Endothelial cell of umbilical vein (primary cell): ENCODE results near the gene SEPTIN7. TPM values are rescaled to one million over a fixed set of nuclear protein-coding genes. Genes with fewer than 3 reads are reported as not detected.

Source experiments
- BruUV-seq: library from RNA; stranded (reverse); fragments of 400-500 nt; replicated peaks from 2 replicates; lab custom pipeline; 2021; lab: Mats Ljungman, UMichigan
- CTCF ChIA-PET: fragments of 300-600, 350-600 bp; sonication (Branson Sonifier 250); formaldehyde crosslinking; loops from one replicate; lab custom pipeline; 2021; ENCODE audit warnings: antibody characterized with exemption, inconsistent platforms; lab: Charles Lee
- POLR2A ChIA-PET: fragments of 300-600, 350-600 bp; sonication (Branson Sonifier 250); formaldehyde crosslinking; loops from one replicate; lab custom pipeline; 2021; ENCODE audit warnings: antibody characterized with exemption, inconsistent platforms; lab: Charles Lee
- DNase-seq: peaks from one replicate; pipeline ENCODE4 v3.0.0-alpha.2; 2011; ENCODE audit warnings: low read depth, low spot score
- FAIRE-seq: peaks from 2 replicates; lab custom pipeline; 2011; peaks lifted over from hg19 to GRCh38; lab: Jason Lieb, UNC
- H2AFZ ChIP-seq: 2 replicates; pipeline ENCODE4 v1.6.0; 2012; ENCODE audit warnings: low read depth, low read length, control low read depth, inconsistent platforms
- H3K27ac ChIP-seq: 2 replicates; pipeline ENCODE4 v1.5.1; 2011; ENCODE audit warnings: low read depth, mild to moderate bottlenecking, control low read depth, low read length, moderate library complexity; ENCODE audit not compliant: insufficient read depth
- H3K27me3 ChIP-seq, 2 experiments: 2 replicates each; pipeline versions ENCODE4 v1.6.0 to v1.6.1; 2011; ENCODE audit warnings: low read length in 2 of 2, mixed read lengths in 1 of 2; ENCODE audit not compliant: control insufficient read depth in 2 of 2, insufficient read depth in 2 of 2
- H3K36me3 ChIP-seq, 2 experiments: 2 replicates in 1 of 2; 3 replicates in 1 of 2; pipeline ENCODE4 v1.5.1; 2011; ENCODE audit warnings: low read length in 2 of 2, mild to moderate bottlenecking in 1 of 2, moderate library complexity in 1 of 2; ENCODE audit not compliant: control insufficient read depth in 2 of 2, insufficient read depth in 2 of 2; ENCODE audit errors: extremely low read depth in 1 of 2
- H3K4me1 ChIP-seq: 3 replicates; pipeline ENCODE4 v1.5.1; 2011; ENCODE audit warnings: mild to moderate bottlenecking, low read length; ENCODE audit not compliant: control insufficient read depth, insufficient read depth; ENCODE audit errors: extremely low read depth
- H3K4me2 ChIP-seq: 2 replicates; pipeline ENCODE4 v1.6.1; 2011; ENCODE audit warnings: low read length, control low read depth, mixed read lengths; ENCODE audit not compliant: insufficient read depth
- H3K4me3 ChIP-seq, 3 experiments: fragments of 200-600 bp in 1 of 3; sonication (generic), shearing (Covaris generic) in 1 of 3; replicated peaks in 1 of 3; 2 replicates each; pipeline ENCODE4 v1.5.1; 2011 to 2016; ENCODE audit warnings: control low read depth in 3 of 3, low read length in 3 of 3, mild to moderate bottlenecking in 2 of 3, inconsistent platforms in 1 of 3, low read depth in 1 of 3, moderate library complexity in 1 of 3; ENCODE audit not compliant: insufficient read depth in 1 of 3
- H3K79me2 ChIP-seq: 2 replicates; pipeline ENCODE4 v1.6.0; 2012; ENCODE audit warnings: low read length, inconsistent platforms; ENCODE audit not compliant: control insufficient read depth, insufficient read depth
- H3K9ac ChIP-seq: replicated peaks from 2 replicates; pipeline ENCODE3; 2011; ENCODE audit warnings: low read length, control low read depth; ENCODE audit not compliant: insufficient read depth; ENCODE audit errors: extremely low read depth
- H3K9me1 ChIP-seq: replicated peaks from 3 replicates; pipeline ENCODE4 v1.6.0; 2011; ENCODE audit warnings: mild to moderate bottlenecking, low read length; ENCODE audit not compliant: control insufficient read depth, insufficient read depth; ENCODE audit errors: extremely low read depth
- H3K9me3 ChIP-seq: replicated peaks from 2 replicates; pipeline ENCODE4 v1.5.1; 2012; ENCODE audit warnings: low read length, inconsistent platforms; ENCODE audit not compliant: control insufficient read depth, insufficient read depth
- H4K20me1 ChIP-seq: replicated peaks from 2 replicates; pipeline ENCODE3; 2011; ENCODE audit warnings: mild to moderate bottlenecking, low read length; ENCODE audit not compliant: control insufficient read depth, insufficient read depth; ENCODE audit errors: extremely low read depth
- EZH2 ChIP-seq: IDR thresholded peaks from 2 replicates; pipeline ENCODE4 v1.6.1; 2012; ENCODE audit warnings: borderline replicate concordance, low read depth, mild to moderate bottlenecking, moderate library complexity, low read length, inconsistent platforms; ENCODE audit not compliant: severe bottlenecking
- FOS ChIP-seq: IDR thresholded peaks from 2 replicates; pipeline ENCODE4 v1.6.1; 2011; ENCODE audit warnings: mild to moderate bottlenecking, low read length, moderate library complexity, borderline replicate concordance; ENCODE audit not compliant: insufficient read depth
- GATA2 ChIP-seq: IDR thresholded peaks from 2 replicates; pipeline ENCODE4 v1.7.0; 2011; ENCODE audit warnings: low read depth, mild to moderate bottlenecking, moderate library complexity, mixed read lengths, low read length; ENCODE audit not compliant: insufficient read length, insufficient read depth
- JUN ChIP-seq: IDR thresholded peaks from 2 replicates; pipeline ENCODE4 v1.6.1; 2011; ENCODE audit warnings: borderline replicate concordance, low read depth; ENCODE audit not compliant: insufficient read length, insufficient read depth
- MAX ChIP-seq: IDR thresholded peaks from 2 replicates; pipeline ENCODE4 v1.6.1; 2011; ENCODE audit not compliant: insufficient read depth, insufficient read length
- MYC ChIP-seq: IDR thresholded peaks from one replicate; pipeline ENCODE4 v1.6.1; 2011; ENCODE audit warnings: mild to moderate bottlenecking, low read depth, low read length
- POLR2AphosphoS5 ChIP-seq: IDR thresholded peaks from 2 replicates; pipeline ENCODE4 v1.6.1; 2012; ENCODE audit warnings: low read depth, mild to moderate bottlenecking, control low read depth, low read length, moderate library complexity; ENCODE audit not compliant: insufficient read depth
- dilution Hi-C: fragments of 300-500 bp; cut with MboI; formaldehyde crosslinking; loops from one replicate; pipeline ENCODE4 v1.15.0; 2019; ENCODE audit warnings: low sequenced_read_pairs; ENCODE audit not compliant: extremely low pct_ligation_motif_present
- intact Hi-C: fragments of 100-400 bp; cut with micrococcal nuclease; formaldehyde crosslinking; loops from one replicate; pipeline ENCODE4 v1.10.0; 2022
- polyA plus RNA-seq, 4 experiments: library from polyadenylated mRNA; depleted of rRNA in 3 of 4; stranded (reverse) in 3 of 4; unstranded in 1 of 4; fragments of >200 nt; gene quantifications; 2 replicates each; pipeline versions ENCODE4 v1.2.1 to v1.2.3, GENCODE V29; 2011 to 2012; ENCODE audit warnings: missing spikeins in 1 of 4
- total RNA-seq: library from RNA; stranded (reverse); gene quantifications from 2 replicates; pipeline ENCODE4 v1.2.3, GENCODE V29; 2021
- TF ChIP-seq, protein P1 (sequence below), 2 donors: IDR thresholded peaks; 1 replicate in 1 of 2; 2 replicates in 1 of 2; pipeline ENCODE4 v1.5.1; 2011; ENCODE audit warnings: low read length in 2 of 2, mild to moderate bottlenecking in 2 of 2, moderate library complexity in 2 of 2, control low read depth in 1 of 2, inconsistent platforms in 1 of 2, low read depth in 1 of 2; ENCODE audit not compliant: insufficient read depth in 1 of 2; ENCODE audit errors: extremely low read depth in 1 of 2

SEPTIN7 gene
- total and polyA plus RNA-seq, 2 donors (not counting 3 experiments of a cell fraction or from before 2014, with no cell fraction given) = 73.6 to 228 TPM

DNA sequence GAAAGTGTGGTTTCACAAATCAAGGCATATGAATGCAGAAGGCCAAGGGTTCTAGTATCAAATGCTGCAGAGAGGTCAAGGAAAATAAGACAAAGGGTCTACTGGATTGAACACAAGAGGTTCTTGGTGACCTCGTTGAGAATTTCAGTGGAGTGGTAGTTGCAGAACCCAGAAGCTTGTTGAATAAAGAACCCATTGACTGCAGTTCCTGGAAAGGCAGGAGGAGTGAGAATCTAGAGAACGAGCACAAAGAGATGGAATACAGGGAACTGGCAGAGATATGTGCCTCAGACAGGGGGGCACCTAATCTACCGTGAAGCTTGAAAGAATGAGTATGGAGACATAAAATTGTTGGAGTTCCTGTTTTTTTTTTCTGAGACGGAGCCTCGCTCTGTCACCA lies 3.5 kb upstream of the SEPTIN7 start:
- Histone ChIP-seq H3K9ac (no peak overlapping the region), H3K79me2 (peaks cover 8% of the 10 kb centered on the region), H3K27ac (no peak overlapping the region), H3K36me3 (no peaks in the 10 kb centered on the region), H4K20me1 (peaks cover 2% of the 10 kb centered on the region), H3K4me2 (no peak overlapping the region), H3K9me3 (no peaks in the 10 kb centered on the region), H3K4me1 (peaks cover 20% of the 10 kb centered on the region), H2AFZ (no peak overlapping the region), H3K4me3 (no peak overlapping the region), H3K9me1 (no peaks in the 10 kb centered on the region), H3K27me3 (no peaks in the 10 kb centered on the region)
- intact Hi-C loops (no loop called here), dilution Hi-C loops (no loop called here)
- no peak for DNase-seq
- BruUV-seq = no TSS peak
- TF ChIP-seq POLR2AphosphoS5 = no peak
- TF ChIP-seq FOS = no peak
- TF ChIP-seq, protein P1, sequence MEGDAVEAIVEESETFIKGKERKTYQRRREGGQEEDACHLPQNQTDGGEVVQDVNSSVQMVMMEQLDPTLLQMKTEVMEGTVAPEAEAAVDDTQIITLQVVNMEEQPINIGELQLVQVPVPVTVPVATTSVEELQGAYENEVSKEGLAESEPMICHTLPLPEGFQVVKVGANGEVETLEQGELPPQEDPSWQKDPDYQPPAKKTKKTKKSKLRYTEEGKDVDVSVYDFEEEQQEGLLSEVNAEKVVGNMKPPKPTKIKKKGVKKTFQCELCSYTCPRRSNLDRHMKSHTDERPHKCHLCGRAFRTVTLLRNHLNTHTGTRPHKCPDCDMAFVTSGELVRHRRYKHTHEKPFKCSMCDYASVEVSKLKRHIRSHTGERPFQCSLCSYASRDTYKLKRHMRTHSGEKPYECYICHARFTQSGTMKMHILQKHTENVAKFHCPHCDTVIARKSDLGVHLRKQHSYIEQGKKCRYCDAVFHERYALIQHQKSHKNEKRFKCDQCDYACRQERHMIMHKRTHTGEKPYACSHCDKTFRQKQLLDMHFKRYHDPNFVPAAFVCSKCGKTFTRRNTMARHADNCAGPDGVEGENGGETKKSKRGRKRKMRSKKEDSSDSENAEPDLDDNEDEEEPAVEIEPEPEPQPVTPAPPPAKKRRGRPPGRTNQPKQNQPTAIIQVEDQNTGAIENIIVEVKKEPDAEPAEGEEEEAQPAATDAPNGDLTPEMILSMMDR (IDR thresholded peaks at IDR 0.05; ENCODE audit: extremely low read depth in 1 of 2, insufficient read depth in 1 of 2, low read depth in 1 of 2, low read length in 2 of 2) = no peak
- TF ChIP-seq MYC = no peak
- no peak for TF ChIP-seq EZH2
- TF ChIP-seq GATA2 = no peak
- TF ChIP-seq MAX = no peak
- no peak for TF ChIP-seq JUN
- CTCF ChIA-PET = no interaction called here
- FAIRE-seq = no peak
- POLR2A ChIA-PET = no interaction called here
